ENCODE measurements around the gene CD164L2.

Gene CD164L2

GRCh38 chr1:27358038-27358927 lies 24.9 kb downstream of the CD164L2 start:
- no peaks in the 10 kb centered on the region for H3K9me3 ChIP-seq (ENCODE audit: control insufficient read depth, low read length)
- H3K4me3 ChIP-seq (ENCODE audit: low read depth, low read length) = no peak overlapping the region
- H3K27ac ChIP-seq = no peak overlapping the region
- no peaks in the 10 kb centered on the region for H3K4me1 ChIP-seq
- no peak overlapping the region for H3K9ac ChIP-seq
- H2AFZ ChIP-seq = no peak overlapping the region
- H3K36me3 ChIP-seq (ENCODE audit: control insufficient read depth, insufficient read depth, low read length) = no peaks in the 10 kb centered on the region
- no peak overlapping the region for H3K4me2 ChIP-seq (ENCODE audit: low read length)
- TF ChIP-seq, protein P1, sequence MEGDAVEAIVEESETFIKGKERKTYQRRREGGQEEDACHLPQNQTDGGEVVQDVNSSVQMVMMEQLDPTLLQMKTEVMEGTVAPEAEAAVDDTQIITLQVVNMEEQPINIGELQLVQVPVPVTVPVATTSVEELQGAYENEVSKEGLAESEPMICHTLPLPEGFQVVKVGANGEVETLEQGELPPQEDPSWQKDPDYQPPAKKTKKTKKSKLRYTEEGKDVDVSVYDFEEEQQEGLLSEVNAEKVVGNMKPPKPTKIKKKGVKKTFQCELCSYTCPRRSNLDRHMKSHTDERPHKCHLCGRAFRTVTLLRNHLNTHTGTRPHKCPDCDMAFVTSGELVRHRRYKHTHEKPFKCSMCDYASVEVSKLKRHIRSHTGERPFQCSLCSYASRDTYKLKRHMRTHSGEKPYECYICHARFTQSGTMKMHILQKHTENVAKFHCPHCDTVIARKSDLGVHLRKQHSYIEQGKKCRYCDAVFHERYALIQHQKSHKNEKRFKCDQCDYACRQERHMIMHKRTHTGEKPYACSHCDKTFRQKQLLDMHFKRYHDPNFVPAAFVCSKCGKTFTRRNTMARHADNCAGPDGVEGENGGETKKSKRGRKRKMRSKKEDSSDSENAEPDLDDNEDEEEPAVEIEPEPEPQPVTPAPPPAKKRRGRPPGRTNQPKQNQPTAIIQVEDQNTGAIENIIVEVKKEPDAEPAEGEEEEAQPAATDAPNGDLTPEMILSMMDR (IDR thresholded peaks at IDR 0.05) = no peak
- H3K79me2 ChIP-seq = no peaks in the 10 kb centered on the region
- no peaks in the 10 kb centered on the region for H3K27me3 ChIP-seq (ENCODE audit: control insufficient read depth, insufficient read depth, low read length)

DNA sequence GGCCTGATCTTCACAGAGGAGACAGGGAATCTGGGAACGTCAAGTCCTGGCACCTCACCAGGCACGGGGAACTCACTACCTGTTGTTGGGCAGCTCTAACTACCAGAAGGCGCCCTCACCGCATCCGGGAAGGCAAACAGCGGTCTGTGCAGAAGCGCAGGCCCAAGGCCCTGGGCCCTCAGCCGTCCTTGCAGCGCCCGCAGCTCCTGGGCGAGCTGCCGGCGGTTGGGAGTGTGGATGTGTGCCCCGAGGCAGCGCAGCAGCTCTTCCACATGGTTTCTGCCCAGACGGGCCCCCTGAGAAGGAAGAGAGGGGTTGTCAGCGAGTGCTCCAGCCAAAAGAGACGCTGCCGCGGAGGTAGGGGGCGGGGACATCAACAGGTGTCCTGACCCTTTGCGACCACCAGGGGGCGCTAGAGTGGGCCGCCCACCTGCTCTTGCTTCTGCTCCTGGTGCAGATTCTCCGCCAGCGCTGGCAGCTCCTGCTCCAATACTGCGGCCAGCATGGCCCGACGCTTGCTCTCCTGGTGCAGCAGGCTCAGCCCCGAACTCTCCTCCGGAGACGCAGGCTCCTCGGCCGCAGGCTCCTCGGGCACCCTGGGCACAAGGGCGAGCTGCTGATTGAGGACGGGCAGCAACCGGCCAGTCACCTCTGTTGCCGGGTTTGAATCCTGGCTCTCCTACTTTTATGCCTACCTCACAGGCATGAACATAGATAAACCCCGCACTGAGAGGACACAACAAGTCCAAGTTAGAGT lies 25.7 kb downstream of the CD164L2 start:
- no peaks in the 10 kb centered on the region for H3K4me1 ChIP-seq

DNA sequence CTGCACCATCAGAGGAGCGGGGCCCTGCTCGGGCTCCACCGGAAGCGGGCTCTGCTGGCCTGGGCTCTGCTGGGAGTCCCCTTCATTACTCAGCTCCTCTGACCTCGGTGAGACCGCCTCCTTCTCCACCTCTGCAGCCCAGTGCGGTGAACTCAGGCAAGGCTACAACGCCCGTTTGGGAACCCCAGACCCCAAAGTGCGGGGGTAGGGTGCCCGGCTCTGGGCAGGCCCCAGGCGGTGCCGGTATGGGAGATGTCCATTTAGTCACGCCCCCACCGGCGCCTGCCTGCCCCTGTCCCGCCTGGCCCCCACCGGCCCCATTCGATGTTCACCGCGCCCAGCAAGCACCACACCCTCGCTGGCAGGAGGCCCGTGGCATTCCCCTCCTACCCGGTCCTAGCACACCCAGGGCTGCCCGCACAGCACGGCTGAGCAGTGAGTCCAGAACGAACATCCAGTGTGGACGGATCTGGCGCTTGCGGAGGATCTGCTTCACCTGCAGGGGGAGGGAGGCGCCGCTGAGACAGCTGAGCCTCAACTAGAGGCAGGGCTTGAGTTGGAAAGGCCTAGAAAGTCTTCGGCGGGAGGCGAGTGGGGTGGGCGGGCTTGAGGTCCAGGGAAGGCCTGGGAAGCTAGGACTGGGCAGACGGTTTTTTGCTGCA lies 26.4 kb downstream of the CD164L2 start:
- TF ChIP-seq, protein P1 (IDR thresholded peaks at IDR 0.05) = no peak
- Histone ChIP-seq H2AFZ (no peak overlapping the region), H3K27ac (no peak overlapping the region), H3K9me3 (ENCODE audit: control insufficient read depth, low read length) (no peaks in the 10 kb centered on the region), H3K36me3 (ENCODE audit: control insufficient read depth, insufficient read depth, low read length) (no peaks in the 10 kb centered on the region), H3K4me1 (no peaks in the 10 kb centered on the region), H3K4me2 (ENCODE audit: low read length) (peak overlapping the region; percentile 56), H3K9ac (no peak overlapping the region), H3K27me3 (ENCODE audit: control insufficient read depth, insufficient read depth, low read length) (no peaks in the 10 kb centered on the region), H3K79me2 (no peaks in the 10 kb centered on the region), H3K4me3 (ENCODE audit: low read depth, low read length) (peak overlapping the region; percentile 34)

More for the DNA sequence above, 25.7 kb downstream of the CD164L2 start:
- no peak overlapping the region for H2AFZ ChIP-seq
- H3K27ac ChIP-seq = no peak overlapping the region
- H3K9me3 ChIP-seq (ENCODE audit: control insufficient read depth, low read length) = no peaks in the 10 kb centered on the region
- peak overlapping the region; percentile 56 for H3K4me2 ChIP-seq (ENCODE audit: low read length)
- no peaks in the 10 kb centered on the region for H3K79me2 ChIP-seq
- TF ChIP-seq, protein P1 (IDR thresholded peaks at IDR 0.05) = peak; percentile 58
- no peaks in the 10 kb centered on the region for H3K36me3 ChIP-seq (ENCODE audit: control insufficient read depth, insufficient read depth, low read length)
- H3K27me3 ChIP-seq (ENCODE audit: control insufficient read depth, insufficient read depth, low read length) = no peaks in the 10 kb centered on the region
- no peak overlapping the region for H3K9ac ChIP-seq
- H3K4me3 ChIP-seq (ENCODE audit: low read depth, low read length) = peak overlapping the region; percentile 34

DNA sequence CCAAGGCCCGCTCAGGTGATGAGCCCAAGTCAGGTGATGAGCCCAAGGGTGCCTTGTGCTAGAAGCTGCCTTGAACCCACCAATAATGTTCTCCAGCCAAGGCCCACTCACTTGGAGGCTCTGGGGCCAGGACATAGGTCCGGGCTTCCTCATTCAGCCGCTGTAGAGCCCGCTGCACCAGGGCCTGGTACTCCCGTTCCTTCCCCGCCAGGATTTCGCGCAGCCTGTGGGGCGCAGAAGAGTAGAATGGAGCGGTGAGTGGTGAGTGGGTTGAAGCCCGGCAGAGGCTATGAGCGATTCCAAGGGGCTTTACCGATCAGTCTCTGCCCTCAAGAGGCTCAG lies 26.9 kb downstream of the CD164L2 start:
- H3K4me1 ChIP-seq = no peaks in the 10 kb centered on the region
- no peak overlapping the region for H3K27ac ChIP-seq
- TF ChIP-seq, protein P1 (IDR thresholded peaks at IDR 0.05) = no peak
- H3K36me3 ChIP-seq (ENCODE audit: control insufficient read depth, insufficient read depth, low read length) = no peaks in the 10 kb centered on the region
- no peak overlapping the region for H2AFZ ChIP-seq
- no peak overlapping the region for H3K9ac ChIP-seq
- H3K4me2 ChIP-seq (ENCODE audit: low read length) = no peak overlapping the region
- H3K9me3 ChIP-seq (ENCODE audit: control insufficient read depth, low read length) = no peaks in the 10 kb centered on the region
- no peaks in the 10 kb centered on the region for H3K27me3 ChIP-seq (ENCODE audit: control insufficient read depth, insufficient read depth, low read length)
- no peaks in the 10 kb centered on the region for H3K79me2 ChIP-seq
- no peak overlapping the region for H3K4me3 ChIP-seq (ENCODE audit: low read depth, low read length)
